ENCODE data around the gene ARL15. TPM values are rescaled to one million over a fixed set of nuclear protein-coding genes. Genes with fewer than 3 reads are reported as not detected.

The ARL15 gene
- total and polyA plus RNA-seq, 2 of the 4 experiments (the other 2 are of a cell fraction): 7.3 to 19.2 TPM

DNA sequence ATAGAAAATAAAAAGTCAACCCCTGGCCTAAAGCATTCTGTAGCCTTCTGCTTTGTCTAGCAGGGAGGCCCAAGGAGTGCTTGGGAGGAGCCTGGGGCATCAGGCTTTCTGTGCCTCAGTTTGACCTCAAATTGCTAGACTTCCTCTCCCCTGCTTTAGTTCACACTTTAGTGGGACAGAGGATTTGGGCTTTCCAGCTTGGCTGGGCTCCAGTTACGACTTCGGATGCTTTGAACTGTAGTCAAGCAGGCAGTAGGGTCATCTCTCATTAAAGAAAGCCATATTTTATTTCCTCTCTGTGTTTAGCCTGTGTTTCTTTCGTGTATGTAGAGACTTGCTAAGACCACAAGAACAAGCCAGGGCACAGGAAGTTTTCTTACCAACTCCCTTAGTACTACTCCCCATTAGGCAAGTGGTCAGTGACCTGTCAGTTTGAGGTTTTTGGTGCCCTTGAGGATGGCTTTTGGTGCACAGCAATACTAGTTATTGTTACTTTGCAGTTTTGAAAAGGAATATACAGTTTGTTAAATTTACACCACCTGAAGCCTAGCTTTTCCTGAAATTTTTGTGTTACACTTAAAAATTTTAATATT, 415.2 kb downstream of the ARL15 start:
- H2BK5ac ChIP-seq (ENCODE audit: low read depth, low read length, poor library complexity, severe bottlenecking): no peak overlapping the region
- no peak overlapping the region for H2BK15ac ChIP-seq (ENCODE audit: low read depth, low read length)
- no peak overlapping the region for H3K9ac ChIP-seq (ENCODE audit: low read depth, low read length)
- dilution Hi-C loops (cut with HindIII; ENCODE audit: low sequenced_read_pairs, unreplicated experiment): no loop called here
- H3K4me3 ChIP-seq (ENCODE audit: insufficient read depth, low read depth, low read length): no peak overlapping the region
- in situ Hi-C loops (cut with MboI; ENCODE audit: low sequenced_read_pairs): no loop called here
- no peak overlapping the region for H4K5ac ChIP-seq (ENCODE audit: low read depth, low read length)
- no peak overlapping the region for H3K14ac ChIP-seq (replicated peaks; ENCODE audit: low read depth, low read length)
- H3K4ac ChIP-seq (ENCODE audit: low read depth, low read length): no peak overlapping the region; the same call in 1 of the 2 replicates
- no peak overlapping the region for H4K8ac ChIP-seq (ENCODE audit: low read depth in 2 of 2, low read length in 2 of 2)
- peaks cover 4% of the 10 kb centered on the region; the same call in 1 of the 2 replicates for H3K9me1 ChIP-seq (ENCODE audit: insufficient read depth, low read length)
- H2AK5ac ChIP-seq (ENCODE audit: low read depth, low read length): no peak overlapping the region
- peaks cover 10% of the 10 kb centered on the region for H3K4me1 ChIP-seq (ENCODE audit: control insufficient read depth, insufficient read depth, low read length)
- H3K79me1 ChIP-seq (ENCODE audit: low read depth in 1 of 2, low read length in 2 of 2): no peaks in the 10 kb centered on the region
- H2AFZ ChIP-seq (replicated peaks; ENCODE audit: low read length, poor library complexity): no peak overlapping the region
- H3K27me3 ChIP-seq (ENCODE audit: control insufficient read depth, insufficient read depth, low read length): no peaks in the 10 kb centered on the region
- H3K36me3 ChIP-seq (ENCODE audit: control insufficient read depth, insufficient read depth, low read length): no peaks in the 10 kb centered on the region
- intact Hi-C loops (cut with micrococcal nuclease): no loop called here
- H3K18ac ChIP-seq (ENCODE audit: low read depth, low read length): no peak overlapping the region
- no CpG with 5 or more reads among the region's 3 CpGs for WGBS, 2 experiments (ENCODE audit: extremely low coverage in 2 of 2, insufficient read length in 1 of 2)
- no peak overlapping the region for H2AK9ac ChIP-seq (replicated peaks; ENCODE audit: low read depth, low read length, poor library complexity)
- no peak for ATAC-seq (ENCODE audit: low read depth)
- H2BK120ac ChIP-seq (ENCODE audit: low read depth, low read length): no peak overlapping the region
- no peak overlapping the region for H2BK20ac ChIP-seq (ENCODE audit: low read depth, low read length)
- no peak overlapping the region for H3K27ac ChIP-seq (ENCODE audit: insufficient read depth, low read length)
- ChIA-PET POLR2A (ENCODE audit: unreplicated experiment) (no interaction called here), CTCF (no interaction called here)
- TF ChIP-seq, protein P1, sequence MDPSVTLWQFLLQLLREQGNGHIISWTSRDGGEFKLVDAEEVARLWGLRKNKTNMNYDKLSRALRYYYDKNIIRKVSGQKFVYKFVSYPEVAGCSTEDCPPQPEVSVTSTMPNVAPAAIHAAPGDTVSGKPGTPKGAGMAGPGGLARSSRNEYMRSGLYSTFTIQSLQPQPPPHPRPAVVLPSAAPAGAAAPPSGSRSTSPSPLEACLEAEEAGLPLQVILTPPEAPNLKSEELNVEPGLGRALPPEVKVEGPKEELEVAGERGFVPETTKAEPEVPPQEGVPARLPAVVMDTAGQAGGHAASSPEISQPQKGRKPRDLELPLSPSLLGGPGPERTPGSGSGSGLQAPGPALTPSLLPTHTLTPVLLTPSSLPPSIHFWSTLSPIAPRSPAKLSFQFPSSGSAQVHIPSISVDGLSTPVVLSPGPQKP (IDR thresholded peaks at IDR 0.05; ENCODE audit: borderline replicate concordance, low read depth, low read length): no peak
- TF ChIP-seq CHD1 (IDR thresholded peaks at IDR 0.05; ENCODE audit: low read depth, low read length) (no peak), SMC3 (IDR thresholded peaks at IDR 0.05; ENCODE audit: low read depth, low read length) (no peak), CEBPB (IDR thresholded peaks at IDR 0.05; ENCODE audit: low read depth, low read length) (no peak), RFX5 (IDR thresholded peaks at IDR 0.05; ENCODE audit: low read depth, low read length) (no peak), BHLHE40 (IDR thresholded peaks at IDR 0.05; ENCODE audit: low read depth, low read length) (no peak), NFE2L2 (IDR thresholded peaks at IDR 0.05; ENCODE audit: low read depth, low read length) (no peak)
- TF ChIP-seq, protein P2, sequence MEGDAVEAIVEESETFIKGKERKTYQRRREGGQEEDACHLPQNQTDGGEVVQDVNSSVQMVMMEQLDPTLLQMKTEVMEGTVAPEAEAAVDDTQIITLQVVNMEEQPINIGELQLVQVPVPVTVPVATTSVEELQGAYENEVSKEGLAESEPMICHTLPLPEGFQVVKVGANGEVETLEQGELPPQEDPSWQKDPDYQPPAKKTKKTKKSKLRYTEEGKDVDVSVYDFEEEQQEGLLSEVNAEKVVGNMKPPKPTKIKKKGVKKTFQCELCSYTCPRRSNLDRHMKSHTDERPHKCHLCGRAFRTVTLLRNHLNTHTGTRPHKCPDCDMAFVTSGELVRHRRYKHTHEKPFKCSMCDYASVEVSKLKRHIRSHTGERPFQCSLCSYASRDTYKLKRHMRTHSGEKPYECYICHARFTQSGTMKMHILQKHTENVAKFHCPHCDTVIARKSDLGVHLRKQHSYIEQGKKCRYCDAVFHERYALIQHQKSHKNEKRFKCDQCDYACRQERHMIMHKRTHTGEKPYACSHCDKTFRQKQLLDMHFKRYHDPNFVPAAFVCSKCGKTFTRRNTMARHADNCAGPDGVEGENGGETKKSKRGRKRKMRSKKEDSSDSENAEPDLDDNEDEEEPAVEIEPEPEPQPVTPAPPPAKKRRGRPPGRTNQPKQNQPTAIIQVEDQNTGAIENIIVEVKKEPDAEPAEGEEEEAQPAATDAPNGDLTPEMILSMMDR (conservative IDR thresholded peaks at IDR 0.05; ENCODE audit: low read depth, low read length): no peak
- H3K9me3 ChIP-seq (ENCODE audit: control insufficient read depth, insufficient read depth, low read length): no peaks in the 10 kb centered on the region
- no peak overlapping the region for H4K91ac ChIP-seq (ENCODE audit: insufficient read depth, low read depth, low read length)
- BruUV-seq (replicated peaks): no TSS peak
- H3K56ac ChIP-seq (ENCODE audit: extremely low read depth, insufficient read depth, low read length): no peak overlapping the region
- no peaks in the 10 kb centered on the region for H4K20me1 ChIP-seq (ENCODE audit: insufficient read depth, low read length)
- no peak overlapping the region for H3K4me2 ChIP-seq (ENCODE audit: low read depth, low read length)
- DNase-seq: no peak
- no peak overlapping the region for H3K23ac ChIP-seq (ENCODE audit: low read depth, low read length)
